Right cardiac atrium (tissue), 5 donors: Measurements from ENCODE around the gene SPATA17. TPM values are rescaled to one million over a fixed set of nuclear protein-coding genes. Genes with fewer than 3 reads are reported as not detected.

Source experiments
- ATAC-seq, 2 donors: fragments of 200-7000 bp; cut with Tn5 transposase; one replicate each; pipeline versions ENCODE4 v1.8.0 to v1.9.1; 2020; ENCODE audit warnings: moderate library complexity in 2 of 2, mild to moderate bottlenecking in 1 of 2
- DNase-seq, 3 donors: peaks; one replicate each; pipeline ENCODE4 v3.0.0-alpha.2; 2020
- H3K27ac ChIP-seq: one replicate; pipeline ENCODE4 v1.5.1; 2013; ENCODE audit warnings: mild to moderate bottlenecking, low read length, control low read depth, moderate library complexity
- H3K27me3 ChIP-seq: one replicate; pipeline ENCODE4 v1.6.1; 2013; ENCODE audit not compliant: control insufficient read depth, insufficient read depth
- H3K4me1 ChIP-seq: one replicate; pipeline ENCODE4 v1.6.1; 2013; ENCODE audit warnings: low read length; ENCODE audit not compliant: control insufficient read depth, insufficient read depth
- H3K4me3 ChIP-seq: one replicate; pipeline ENCODE4 v1.5.1; 2013; ENCODE audit warnings: low read length, control low read depth
- H3K9me3 ChIP-seq: one replicate; pipeline ENCODE4 v1.6.1; 2013; ENCODE audit warnings: low read length; ENCODE audit not compliant: control insufficient read depth
- WGBS: extraction: QIAGEN DNeasy Blood & Tissue Kit; methylation state at CpG from one replicate; pipeline ENCODE4 v1.1.7; 2013; 5-methylcytosine and 5-hydroxymethylcytosine counted together
- intact Hi-C, 4 donors: fragments of 100-400 bp; cut with DNase I; formaldehyde crosslinking; loops; one replicate each; pipeline versions ENCODE4 v1.11.0 to v1.14.0; 2022 to 2023
- polyA plus RNA-seq: library from polyadenylated mRNA; stranded (reverse); fragments of 200-250 nt; gene quantifications from one replicate; pipeline ENCODE4 v1.2.3, GENCODE V29; 2013
- total RNA-seq, 4 donors: library from RNA; stranded (reverse); fragmentation: NEBNext Ultra II Directional; extraction: Animal tissue kit (Norgen Biotek cat#: 25700); gene quantifications; one replicate each; pipeline ENCODE4 v1.2.1, GENCODE V29; 2021
- donor health status: healthy with polysubstance abuse.
- donor health status: DM: no; HTN: yes; CAD: no.
- donor health status: DM: no; HTN: no; CAD: no.
- donor health status: DM: no; HTN: yes; CAD: no; lungs with severe emphysema.
- donor health status: DM: yes; HTN: yes; CAD: no.

SPATA17 gene
- total and polyA plus RNA-seq, 5 donors = 0.62 to 2.5 (median 1.3) TPM

GRCh38 chr1:217917281-217917887, 286.2 kb downstream of the SPATA17 start:
- H3K4me3 ChIP-seq = no peak overlapping the region
- peak in 1 of 2 donors; percentile 19 for ATAC-seq
- no peaks in the 10 kb centered on the region for H3K9me3 ChIP-seq
- no peaks in the 10 kb centered on the region for H3K4me1 ChIP-seq
- WGBS = 63% methylated on average over 13 of the region's 13 CpGs
- no peaks in the 10 kb centered on the region for H3K27me3 ChIP-seq
- intact Hi-C loops = no loop called here
- H3K27ac ChIP-seq = no peak overlapping the region
- no peak for DNase-seq

DNA sequence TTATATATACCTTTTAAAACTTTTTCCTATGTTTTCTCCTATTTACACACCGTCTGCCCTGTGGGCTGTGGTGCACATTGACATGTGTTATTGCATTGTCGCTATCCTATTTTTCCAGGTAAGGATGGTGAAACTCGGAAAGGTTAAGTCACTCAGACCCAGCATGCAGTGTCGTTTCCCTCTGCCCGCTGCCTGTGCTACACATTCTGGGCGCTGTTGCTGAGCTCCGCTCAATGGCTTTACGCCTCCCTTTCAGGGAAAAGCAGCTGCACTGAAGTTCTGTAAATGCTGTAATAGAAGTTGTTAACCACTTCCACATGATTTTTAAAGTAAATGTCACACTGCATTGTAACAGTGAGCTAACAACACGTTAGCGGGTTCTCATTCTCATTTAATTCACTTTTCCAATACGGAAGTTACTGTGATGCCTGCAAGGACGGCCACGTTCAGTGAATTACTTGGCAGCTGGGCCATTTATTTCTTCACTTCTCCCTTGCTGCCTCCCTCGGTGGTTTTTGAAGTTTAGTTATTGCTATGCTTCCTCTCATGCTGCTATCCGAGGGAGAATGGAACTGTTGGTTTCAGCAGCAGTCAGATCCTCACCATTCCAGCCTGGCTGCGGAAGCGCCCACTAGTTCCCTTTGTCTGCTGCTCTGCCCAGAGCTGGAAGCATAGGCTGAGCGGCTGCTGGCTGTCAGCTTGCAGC, 288.7 kb downstream of the SPATA17 start:
- intact Hi-C loops = no loop called here

More for the DNA sequence above, 288.7 kb downstream of the SPATA17 start:
- WGBS = 57% methylated on average over 18 of the region's 18 CpGs
- Histone ChIP-seq H3K27me3 (no peaks in the 10 kb centered on the region), H3K4me3 (no peak overlapping the region), H3K4me1 (peaks cover under 1% of the 10 kb centered on the region), H3K27ac (no peak overlapping the region), H3K9me3 (no peaks in the 10 kb centered on the region)
- peak in 2 of 3 donors; percentile 7 to 46 for DNase-seq
- ATAC-seq = no peak

Other genes with a start within 250 kb of the SPATA17 start
- 10 to 100 TPM in 2 of 4 donors, 1 to 10 TPM in 2; 9.0 to 11.6 (median 9.9) TPM for gene GPATCH2, start 254 bp upstream of the SPATA17 start, total RNA-seq
- gene GPATCH2, start 254 bp upstream of the SPATA17 start, polyA plus RNA-seq = 3.9 TPM